ENCODE measurements around the gene RAB20.
"Not testable (repeated sequence)": the region's sequence is repeated elsewhere in the genome, so short reads cannot be mapped to it uniquely, and the experiment has no call there.

Gene RAB20

DNA sequence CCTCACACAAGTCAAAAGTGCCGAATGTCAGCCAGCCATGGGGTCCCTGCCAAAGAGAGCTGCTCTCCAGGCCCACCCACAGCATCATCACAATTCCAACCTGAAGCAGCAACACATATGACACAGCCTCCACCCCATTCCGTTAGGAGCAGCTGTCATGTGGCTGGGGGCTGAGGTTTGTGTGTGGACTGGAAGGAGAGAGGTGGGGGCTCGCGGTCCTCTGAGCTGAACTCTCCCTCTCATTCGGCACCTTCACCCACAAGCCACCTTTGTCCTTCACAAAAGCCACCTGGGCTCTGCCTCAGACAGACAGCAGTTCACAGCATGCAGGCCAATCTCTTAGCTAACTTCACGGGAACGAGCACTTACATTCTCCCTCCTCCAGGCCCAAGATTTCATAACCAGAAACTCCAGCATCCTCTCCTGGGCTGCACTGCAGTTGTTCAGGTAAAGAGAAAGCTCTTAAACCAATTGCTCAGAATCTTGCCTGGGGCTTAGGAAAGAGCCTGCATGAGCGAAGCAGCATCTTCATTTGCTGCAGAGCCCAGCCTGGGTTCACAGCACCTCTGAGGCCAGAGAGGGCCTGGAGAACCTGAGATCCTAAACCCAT lies 7.2 kb downstream of the RAB20 start:
- no peak for DNase-seq

DNA sequence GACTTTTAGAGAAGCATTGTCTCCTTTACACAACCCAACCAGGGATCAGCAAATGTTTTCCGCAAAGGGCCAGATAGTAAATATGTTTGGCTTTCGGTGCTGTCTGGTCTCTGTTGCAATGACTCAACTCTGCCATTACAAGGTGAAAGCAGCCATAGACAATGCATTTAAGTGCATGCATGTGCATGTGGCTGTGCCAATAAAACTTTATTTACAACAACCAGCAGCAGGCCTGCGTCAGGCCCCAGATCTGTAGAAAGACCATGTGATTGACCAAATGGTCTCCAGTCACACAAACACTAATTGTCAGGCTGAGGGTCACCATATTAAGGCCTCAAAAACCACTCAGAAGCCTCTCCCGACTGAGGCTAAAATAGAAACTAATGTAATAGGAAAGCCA lies 8.1 kb downstream of the RAB20 start:
- no peak for DNase-seq

DNA sequence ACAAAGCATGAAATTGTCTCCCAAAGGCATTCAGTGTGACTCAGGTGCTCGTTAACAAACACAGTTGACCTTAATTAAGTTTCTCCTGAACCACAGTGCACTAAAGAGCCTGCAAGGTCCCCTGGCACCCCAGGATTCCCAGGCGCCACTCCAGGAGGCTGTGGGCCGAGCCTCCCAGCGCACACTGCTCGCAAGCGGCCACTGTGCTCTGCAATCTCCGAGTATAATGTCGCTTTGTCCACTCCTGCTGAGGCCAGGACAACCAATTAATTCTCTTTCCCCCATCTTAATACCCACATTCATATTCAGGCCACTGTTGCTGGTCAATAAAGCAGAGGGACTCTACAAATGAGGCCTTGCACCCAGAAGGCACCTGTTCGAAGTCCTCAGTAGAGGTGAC lies 8.8 kb downstream of the RAB20 start:
- no peak for DNase-seq

DNA sequence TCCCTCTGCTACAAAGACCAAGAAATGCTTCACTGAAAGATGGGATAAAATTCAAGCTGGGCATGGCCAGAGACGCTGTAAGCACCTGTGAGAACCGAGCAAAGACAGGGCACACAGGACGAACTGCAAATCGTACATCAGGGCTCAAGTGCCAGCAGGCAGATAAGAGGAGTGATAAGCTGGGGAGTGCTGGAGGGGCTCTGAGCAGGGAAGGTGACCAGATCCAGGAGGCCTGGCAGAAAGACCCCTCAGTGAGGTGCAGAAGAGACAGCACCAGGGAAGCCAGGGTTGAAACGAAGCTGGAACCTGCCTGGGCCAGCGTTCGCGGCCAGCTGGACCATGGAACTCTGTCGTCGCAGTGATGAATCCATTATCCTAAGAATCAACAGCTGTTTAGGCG lies 10.2 kb downstream of the RAB20 start:
- no peak for DNase-seq

DNA sequence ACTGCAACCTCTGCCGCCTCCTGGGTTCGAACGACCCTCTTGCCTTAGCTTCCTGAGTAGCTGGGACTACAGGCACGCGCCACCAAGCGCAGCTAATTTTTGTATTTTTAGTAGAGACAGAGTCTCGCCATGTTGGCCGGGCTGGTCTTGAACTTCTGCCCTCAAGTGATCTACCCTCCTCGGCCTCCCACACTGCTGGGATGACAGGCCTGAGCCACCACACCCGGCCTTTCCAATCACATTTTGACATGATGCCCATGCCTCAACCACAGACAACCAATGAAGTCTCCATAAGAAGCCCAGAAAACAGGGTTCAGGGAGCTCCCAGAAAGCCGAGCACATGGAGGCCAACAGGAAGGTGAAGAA lies 11.7 kb downstream of the RAB20 start:
- DNase-seq: no peak

DNA sequence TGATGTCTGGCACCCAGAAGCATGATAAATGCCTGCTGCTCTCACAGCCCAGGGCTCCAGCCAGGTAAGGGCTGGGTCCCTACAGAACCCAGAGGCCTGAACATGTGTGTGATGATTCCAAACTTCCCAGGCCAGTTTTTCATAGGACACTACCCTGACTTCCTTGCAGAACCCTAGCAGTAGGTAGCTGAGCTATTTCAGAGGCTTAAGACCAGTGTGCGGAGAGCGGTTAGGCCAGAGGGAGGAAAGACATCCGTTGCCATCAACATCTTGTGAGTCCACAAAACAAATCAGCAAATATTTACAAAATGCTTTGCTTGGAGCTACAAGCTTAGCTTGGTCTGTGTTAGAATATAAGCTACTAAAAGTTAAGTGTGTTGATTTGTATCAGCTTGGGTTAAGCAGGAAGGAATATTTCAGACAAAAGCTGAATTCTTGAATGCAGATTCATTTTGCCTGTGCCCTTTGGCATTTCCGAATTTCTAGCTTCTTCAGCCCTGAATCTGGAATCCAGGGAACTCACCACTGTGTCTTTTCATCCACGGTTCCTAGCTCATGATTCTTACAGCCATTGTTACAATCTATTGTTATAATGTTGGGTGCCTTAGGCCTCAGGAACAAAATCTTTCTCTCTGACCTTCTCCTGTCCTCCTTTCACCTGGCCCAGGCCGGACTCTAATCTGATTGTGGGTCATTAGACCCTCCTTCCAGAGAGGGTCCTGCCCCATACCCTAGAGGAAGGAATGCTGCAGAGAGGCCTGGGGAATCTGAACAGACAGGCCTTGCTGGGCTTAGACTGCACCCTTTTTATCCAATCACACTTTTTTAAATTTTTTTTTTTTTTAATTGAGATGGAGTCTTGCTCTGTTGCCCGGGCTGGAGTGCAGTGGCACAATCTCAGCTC lies 12.4 kb downstream of the RAB20 start:
- no peak for DNase-seq

DNA sequence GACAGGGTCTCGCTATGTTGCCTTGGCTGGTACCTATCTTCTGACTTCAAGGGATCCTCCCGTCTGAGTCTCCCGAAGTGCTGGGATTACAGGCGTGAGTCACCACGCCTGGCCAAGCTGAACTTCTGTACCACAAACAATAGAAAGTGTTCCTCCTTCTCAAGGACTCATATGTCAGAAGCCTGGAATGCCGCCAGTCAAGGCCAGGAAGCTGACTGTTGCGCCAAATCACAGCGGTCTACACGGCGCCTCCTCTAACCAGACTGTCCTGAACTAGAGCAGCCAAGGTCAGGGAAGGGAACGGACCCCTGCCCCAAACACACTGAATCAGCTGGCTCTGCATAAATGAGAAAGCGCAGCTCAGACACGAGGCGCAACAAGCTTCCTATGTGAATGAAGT lies 14.6 kb downstream of the RAB20 start:
- no peak for DNase-seq

DNA sequence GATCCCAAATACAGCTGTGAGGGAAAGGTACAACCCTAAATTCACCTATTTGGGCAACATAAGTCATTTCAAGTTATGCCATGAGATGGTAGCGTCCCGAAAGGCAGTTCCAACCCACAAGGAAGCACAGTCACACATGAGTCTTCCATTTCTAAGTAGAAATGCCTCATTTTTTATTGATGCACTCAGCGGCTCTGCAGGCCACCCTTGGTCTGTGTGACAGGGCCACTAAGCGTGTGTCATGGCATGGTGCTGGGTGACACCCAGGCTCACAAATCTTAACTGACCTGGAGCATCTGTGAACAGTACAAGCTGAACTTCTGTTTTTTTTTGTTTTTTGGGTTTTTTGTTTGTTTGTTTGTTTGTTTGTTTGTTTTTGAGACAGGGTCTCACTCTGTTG lies 15.1 kb downstream of the RAB20 start:
- DNase-seq: no peak

DNA sequence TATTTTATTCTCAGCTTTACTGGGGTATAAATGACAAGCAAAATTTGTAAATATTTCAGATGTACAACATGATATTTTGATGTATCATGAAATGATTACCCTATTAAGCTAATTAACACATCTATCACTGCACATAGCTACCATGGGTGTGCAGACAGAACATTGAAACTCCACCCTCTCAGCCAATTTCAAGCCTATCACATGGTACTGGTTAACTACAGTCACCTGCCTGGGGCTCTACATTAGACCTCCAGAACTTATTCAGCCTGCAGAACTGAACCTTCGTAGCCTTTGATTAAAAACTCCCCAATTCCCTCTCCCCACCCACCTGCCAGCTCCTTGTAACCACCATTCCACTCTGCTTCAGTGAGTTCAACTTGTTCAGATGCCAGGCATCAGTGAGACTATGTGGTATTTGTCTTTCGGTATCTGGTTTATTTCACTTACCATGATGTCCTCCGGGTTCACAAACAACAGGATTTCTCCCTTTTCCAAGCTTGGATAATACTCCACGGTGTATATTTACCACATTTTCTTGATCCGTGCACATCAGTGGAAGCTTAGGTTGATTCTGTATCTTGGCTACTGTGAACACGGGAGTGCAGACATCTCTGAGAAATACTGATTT lies 19.2 kb downstream of the RAB20 start:
- no peak for DNase-seq

DNA sequence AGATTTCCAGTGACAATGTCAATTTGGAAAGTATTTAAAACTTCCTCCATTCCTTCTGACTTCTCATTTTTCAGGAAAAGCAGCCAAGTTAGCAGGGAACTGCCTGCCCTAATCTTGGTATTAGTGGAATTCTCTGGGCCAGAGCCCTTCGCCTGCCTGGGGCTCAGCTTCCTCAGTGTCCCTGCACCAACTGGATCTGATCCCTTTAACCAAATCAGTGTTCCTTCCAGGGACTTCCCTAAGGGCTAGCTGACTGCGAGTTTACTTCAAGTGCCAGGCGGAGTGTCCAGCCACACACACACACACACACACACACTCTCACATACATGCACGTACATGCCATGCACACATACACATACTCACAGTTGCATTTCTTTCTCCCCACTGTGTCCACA lies 20.0 kb downstream of the RAB20 start:
- DNase-seq: no peak

DNA sequence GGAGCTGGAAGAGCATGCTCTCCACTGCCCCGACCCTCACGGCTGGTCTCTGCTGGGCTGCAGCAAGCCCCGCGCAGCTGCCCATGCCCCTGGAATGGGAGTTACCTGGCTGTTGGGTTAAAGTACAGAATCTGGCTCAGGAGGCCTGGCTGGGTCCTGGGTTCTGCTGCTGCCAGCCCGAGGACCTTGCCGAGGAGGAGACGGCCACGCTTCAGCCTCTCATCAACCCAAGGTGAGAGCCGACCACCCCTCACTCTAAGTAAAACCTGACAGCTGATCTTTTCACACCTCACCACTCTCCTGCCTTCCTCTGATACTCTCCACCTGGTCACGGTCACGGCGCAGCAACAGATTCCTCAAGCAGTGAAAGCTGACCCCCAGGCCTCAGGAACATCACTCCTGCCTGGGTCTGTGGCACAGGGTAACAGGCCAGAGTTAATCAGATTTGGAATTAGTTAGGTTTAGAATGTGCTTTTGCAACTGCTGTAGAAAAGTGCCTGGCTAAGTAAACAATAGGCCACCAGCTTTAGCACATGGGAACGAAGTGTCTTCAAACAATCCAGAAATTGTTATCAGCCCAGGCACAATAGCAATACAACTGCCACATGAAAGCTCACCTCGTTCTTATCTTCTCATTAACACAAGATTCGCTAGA lies 20.5 kb downstream of the RAB20 start:
- DNase-seq: no peak

DNA sequence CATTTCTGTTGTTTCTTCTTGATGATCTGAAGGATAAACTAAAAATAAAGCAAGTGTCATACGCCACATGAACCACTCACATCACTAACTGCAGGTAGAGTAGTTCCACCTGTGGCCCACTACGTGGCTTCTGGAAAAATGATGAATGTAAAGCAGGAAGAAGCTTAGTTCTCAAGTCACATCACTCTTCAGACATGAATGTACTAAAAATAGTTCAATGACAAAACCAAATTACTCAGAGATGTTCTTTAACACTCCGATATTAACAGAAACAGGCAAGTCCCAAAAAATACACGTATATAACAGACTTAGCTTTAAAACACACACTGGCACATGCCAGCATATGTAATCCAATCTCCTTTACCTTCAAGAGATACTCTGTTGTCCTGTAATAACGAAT lies 21.6 kb downstream of the RAB20 start:
- no peak for DNase-seq

DNA sequence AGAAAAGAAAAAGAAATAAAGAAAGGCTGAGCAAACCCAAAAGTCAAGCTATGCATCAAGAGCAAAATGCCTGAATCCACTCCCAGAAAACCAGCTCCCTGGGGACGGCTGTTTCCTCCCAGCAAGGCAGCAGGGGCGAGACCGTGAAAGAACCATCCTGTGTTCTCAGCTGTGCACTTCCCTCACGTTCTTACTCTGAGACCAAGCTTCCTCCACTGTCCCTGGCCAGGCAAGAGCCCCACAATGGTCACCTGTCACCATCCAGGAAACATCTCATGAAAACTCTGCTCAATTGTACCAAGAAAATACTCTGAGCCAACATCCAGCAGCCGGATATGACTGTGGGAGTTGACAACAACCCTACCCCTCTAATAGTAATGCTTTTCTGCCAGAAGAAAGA lies 22.9 kb downstream of the RAB20 start:
- no peak for DNase-seq

DNA sequence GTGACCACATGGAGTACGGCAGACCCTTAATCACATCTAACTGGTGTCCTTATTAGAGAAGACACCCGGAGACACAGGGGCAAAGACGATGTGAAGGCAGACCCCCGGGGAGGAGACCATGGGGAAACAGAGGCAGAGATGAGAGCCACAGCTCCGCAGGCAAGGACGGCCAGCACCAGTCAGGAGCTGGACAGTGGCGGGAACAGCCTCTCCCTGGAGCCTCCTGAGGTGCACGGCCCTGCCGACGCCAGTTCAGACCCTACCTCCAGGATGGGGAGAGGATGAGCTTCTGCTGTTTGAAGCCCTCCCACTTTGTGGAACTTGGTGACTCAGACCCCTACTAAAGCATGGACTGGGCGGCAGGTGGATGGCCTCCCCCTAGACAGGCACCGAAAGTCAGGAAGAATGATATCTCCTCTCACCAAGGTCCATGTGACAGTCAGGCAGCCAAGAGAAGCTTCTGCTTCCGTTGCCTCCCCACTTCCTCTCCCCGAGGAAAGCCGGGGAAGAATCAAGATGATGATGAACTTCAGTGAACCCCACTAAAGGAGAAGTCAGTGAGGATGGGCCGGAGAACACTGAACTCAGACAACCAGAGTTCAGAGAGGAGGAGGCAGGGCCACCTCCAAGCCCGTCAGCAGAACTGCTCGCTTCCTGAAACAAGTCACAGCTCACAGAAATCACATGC lies 25.4 kb downstream of the RAB20 start:
- DNase-seq: no peak

DNA sequence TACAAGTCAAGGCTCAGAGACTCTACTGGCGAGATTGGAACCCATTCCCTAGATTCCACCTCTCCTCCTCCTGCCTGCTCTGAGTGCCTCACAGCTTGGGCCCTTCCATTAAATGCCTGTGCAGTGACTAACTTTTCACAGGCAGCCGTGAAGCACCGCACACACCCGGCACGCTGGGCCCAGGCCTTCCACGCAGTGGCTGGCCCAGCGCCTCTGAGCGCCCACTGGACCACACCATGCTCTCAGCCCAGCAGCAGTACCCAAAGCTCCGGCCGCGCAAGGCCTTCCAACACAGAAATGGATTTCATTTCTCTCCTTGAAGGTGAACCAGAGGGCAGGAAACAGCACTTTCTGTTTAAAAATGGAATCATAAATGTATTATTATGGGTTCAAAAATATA lies 26.0 kb downstream of the RAB20 start:
- DNase-seq: no peak

DNA sequence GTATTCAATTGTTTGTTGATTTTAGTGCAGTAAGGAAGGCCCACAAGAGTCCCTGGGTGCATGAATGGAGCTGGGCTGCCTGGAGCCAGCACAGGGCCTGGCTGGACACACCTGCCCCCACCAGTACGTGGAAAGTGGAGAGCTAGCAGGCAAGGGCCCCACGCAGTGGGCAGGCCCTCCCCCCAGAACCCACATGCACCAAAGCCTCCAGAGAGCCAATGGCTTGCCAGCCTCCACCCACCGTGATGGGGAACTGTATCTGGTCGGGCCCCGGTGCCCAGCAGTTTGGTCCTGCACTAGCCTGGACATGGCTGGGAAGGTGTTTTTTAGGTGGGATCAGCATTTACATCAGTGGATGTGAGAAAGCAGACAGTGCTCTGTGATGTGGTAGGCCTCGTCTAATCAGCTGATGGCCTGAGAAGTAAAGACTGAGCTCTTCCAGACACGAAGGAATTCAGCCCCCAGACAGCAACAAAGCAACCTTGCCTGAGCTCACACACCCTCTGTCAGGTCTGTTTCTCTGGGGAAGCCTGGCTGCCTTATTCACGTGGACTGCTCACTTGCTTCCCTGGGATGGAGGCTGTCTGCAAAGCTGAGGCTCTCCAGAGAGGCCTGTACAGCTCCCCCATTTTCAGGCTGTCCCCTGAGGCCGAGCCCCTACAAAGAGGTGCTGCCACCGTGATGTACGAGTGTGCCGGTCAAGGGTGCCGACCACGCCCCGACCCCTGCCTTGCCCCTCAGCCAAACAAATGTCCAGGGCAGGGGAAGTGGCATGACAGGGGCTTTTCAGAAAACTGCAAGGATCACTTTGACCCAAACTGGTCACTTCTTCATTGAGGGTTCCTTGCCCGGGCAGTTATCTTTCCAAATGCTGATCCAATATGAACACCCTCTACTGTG lies 27.5 kb downstream of the RAB20 start:
- DNase-seq: no peak

DNA sequence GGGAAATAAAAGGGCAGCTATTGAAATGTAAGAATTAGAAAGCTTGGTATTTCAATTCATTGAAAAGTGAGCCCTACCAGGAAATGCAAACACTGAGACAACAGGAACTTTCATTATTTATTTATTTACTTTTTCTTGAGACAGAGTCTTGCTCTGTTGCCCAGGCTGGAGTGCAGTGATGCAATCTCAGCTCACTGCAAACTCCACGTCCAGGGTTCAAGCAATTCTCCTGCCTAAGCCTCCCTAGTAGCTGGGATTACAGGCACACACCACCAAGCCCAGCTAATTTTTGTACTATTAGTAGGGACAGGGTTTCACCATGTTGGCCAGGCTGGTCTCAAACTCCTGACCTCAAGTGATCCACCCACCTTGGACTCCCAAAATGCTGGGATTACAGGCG lies 29.3 kb downstream of the RAB20 start:
- DNase-seq: not testable (repeated sequence)

DNA sequence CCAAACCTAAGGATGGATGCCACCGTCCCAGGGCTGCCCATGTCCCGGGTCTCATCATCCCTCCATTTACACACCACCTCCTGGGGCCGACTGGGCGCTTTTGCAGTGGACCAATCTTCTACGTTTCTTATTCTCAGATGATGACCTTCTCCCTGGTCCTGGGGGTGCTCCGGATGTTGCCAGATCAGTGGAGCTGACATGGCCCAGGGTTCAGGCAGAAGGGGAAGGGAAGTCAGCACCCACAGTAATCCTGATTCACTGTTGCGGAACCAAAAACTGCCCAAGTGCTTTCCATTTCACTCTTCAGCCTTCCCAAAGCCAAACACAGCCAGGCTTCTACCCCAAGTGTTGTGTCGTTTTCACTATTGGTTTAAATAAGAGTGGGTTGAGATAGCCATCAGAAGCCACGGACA lies 29.8 kb downstream of the RAB20 start:
- DNase-seq: no peak

DNA sequence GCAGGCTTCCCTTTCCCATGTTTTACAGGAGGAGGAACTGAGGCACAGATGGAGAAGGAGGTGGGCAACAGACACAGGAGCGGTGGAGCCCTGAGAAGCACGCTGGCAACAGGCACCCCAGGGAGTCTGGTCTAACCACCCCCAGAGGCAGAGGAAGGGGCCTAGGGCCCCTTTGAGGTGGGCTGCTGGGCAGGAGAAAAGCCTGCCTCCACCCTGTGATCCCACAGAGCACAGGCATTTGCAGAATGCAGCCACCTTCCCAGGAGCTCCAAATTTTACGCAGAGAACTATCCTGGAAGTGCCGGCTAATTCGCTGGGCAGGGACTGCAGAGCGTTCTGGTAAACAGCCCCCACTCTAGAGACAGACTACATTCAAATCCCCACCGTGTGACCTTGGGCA lies 30.4 kb downstream of the RAB20 start:
- DNase-seq: no peak

DNA sequence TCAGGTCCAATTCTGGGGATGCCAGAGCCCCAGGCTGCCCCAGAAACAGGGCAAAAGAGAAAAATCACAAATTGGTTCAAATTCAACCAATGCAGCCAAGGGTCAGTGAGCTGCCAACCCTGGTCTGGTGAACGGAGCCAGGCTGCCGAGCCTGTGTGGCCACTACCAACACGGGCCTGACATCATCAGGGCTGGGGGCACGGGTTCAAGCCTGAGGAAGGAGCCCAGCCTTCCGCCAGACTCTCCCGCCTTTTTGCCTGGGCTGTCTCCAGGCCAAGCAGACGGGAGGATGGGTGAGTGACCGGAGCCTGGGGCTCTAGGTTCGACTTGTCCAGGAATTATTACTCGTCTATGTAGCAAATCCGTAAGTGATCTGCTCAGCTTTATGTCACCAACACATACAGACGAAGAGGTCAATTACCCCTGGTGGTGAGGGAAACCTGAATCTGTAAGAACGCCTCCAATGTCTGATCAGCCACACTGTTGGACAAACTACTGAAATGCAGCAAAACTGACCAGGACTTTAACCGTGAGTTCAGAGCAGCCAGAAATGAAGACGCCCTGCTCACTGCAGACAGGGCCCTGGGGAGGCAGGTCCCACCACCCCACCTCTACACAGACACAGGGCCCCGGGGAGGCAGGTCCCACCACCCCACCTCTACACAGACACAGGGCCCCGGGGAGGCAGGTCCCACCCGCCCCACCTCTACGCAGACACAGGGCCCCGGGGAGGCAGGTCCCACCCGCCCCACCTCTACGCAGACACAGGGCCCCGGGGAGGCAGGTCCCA lies 31.8 kb downstream of the RAB20 start:
- no peak for DNase-seq

DNA sequence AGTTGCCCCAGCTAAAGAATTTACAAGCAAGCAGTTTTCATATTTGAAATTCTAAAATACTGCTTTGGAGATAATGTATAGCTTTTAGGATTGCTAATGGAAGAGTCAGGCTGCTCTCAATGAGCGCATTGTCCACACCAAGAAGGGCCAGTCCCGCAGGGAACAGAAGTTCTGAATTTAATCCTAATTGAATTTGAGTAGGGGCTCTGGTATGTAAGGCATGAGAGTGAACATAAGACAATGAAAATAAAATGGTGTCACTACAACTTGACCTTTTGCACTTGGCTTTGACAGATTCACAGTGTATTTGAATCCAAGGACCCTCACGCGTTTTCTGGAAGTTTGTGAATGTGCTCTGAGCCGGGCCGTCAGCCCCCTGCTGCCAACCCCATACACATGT lies 32.6 kb downstream of the RAB20 start:
- no peak for DNase-seq
